A549 treated with CORT108297 at 1 μM for 4 hours (cell line): ENCODE measurements around the gene MAGEB10. TPM values are rescaled to one million over a fixed set of nuclear protein-coding genes. Genes with fewer than 3 reads are reported as not detected.

Experiments used
- total RNA-seq: library from RNA; stranded (reverse); fragments of 200-300 nt; extraction: Qiagen RNA extraction; gene quantifications from 5 replicates; pipeline ENCODE4 v1.2.3, GENCODE V29; 2022

MAGEB10 gene, protein sequence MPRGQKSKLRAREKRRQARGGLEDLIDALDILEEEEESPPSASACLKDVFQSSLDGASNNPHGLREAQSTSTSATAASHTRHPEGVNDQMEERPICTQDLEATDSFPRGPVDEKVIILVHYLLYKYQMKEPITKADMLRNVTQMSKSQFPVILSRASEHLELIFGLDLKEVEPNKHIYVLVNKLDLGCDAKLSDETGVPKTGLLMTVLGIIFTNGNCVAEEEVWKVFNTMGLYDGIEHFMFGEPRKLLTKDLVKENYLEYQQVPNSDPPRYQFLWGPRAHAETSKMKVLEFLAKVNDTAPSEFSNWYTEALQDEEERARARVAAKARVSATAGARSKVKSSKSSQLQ
- not detected in 5 replicates for total RNA-seq

GRCh38 chrX:27807690-27808089 lies at the start of gene MAGEB10:
TSS of gene MAGEB10 (plus strand) at chrX:27807990. CDS start at chrX:27821307, 13,317 bp downstream.

Other genes with a start within 250 kb of the MAGEB10 start
- not detected in 5 replicates for gene DCAF8L2, start 217.6 kb upstream of the MAGEB10 start, total RNA-seq
- gene DCAF8L1, start 173.5 kb downstream of the MAGEB10 start, total RNA-seq: not detected in 5 replicates